GM19025 (cell line): ENCODE measurements around the gene OPA3.

Source experiments
- ATAC-seq: cut with Tn5 transposase; IDR thresholded peaks from one replicate; pipeline ENCODE4 v1.9.1; 2021; ENCODE audit warnings: mild to moderate bottlenecking, low read depth, moderate library complexity; ENCODE audit not compliant: unreplicated experiment

The OPA3 gene

DNA sequence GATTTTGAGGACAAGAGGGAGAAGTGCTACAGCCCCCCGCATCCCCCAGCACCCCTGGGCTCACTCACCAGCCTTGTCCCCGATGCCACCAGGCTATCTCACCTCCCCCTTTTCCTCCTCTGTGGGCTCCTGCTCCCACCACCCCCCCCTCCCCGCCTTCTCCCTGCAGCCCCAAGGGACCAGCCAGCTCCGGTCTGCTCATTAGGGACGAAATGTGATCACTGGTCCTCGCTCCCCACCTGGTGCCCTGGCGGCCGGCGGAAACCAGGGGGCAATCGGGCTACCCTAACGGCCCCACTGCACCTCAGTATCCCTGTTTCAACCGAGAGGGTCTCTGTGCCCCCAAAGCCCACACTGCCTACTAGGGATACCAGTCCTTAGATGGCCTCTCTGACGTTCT, 14.7 kb upstream of the OPA3 start:
- no peak for ATAC-seq

DNA sequence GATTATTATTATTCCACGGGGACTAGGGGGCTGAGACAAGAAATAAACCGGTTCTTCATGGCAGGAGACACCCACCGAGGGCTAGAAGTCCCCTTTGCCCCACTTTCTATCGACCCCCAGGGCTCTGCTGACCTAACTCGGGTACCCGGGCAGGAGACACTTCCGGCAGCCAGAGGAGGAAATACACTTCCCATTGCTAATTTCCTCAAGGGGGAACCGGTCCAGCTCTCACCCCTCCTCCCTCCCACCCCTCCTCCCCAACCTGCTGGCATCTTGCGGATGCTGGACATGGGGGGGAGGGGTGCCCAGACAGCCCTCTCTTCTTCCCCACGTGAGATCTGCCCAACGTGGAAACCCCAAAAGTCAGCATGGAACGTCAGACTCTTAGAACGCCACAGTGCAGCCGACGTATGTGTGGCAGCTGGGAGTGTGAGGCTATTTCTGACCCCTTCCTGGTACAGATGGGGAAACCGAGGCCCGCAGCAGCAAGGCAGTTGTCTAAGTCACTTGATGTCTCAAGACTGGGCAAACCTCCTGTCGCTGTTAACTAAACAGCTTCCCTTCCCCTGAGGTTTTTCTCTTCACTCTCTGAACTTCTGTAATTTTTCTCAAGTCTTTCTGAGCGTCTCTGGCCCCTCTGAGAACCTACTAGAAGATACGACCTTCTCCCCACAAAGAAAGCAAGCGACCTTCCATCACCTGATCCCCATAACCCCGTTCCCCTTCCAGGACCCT, 13.8 kb upstream of the OPA3 start:
- ATAC-seq = no peak

DNA sequence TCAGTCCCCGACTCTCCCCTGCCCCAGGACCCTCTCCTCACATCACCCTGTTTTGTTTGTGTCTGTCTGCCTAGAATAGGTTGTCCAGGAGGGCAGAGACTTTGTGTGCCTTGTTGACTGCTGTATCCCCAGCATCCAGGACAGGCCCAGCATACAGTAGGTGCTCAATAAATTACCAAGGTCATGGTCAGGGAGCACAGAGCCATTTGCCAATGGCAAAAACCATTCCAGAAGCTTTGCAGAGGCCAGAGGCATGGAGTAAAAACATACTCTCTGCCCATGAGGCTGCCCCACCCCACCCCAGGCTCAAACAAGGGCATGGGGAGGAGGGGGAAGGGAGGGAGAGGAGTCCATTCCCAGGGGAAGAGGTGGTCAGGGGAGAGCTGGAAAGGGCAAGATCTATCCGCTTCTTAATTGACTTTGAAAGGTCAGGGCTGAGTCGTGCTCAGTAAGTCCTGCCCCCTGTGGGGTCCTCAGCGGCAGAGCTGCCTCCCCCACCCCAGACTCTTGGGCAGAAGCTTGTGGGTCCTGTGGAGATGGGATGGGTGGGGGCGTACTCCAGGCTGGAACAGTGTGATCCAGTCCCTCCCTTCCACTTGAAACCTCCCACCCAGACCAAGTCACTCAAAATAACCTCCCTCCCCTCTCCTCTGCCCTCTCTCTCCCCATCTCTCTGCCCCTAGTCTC, 13.0 kb upstream of the OPA3 start:
- ATAC-seq = no peak

DNA sequence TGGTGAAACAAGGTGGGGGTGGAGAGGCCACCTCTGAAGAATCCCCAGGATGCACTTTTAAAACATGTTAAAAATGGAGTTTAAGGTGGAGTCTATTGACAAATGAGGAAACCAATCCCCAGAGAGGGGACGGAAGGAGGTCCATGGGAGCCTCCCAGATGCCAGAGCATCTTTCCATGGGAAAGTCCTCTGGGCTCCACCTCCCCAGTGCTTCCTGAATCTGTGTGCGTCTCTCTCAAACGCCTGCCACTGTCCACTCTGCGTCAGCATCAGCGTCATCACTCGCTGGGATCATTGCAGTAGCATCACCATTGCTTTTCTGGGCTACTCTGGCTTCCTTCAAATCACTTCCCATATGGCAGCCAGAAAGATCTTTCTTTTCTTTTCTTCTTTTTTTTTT, 11.2 kb upstream of the OPA3 start:
- ATAC-seq = no peak

DNA sequence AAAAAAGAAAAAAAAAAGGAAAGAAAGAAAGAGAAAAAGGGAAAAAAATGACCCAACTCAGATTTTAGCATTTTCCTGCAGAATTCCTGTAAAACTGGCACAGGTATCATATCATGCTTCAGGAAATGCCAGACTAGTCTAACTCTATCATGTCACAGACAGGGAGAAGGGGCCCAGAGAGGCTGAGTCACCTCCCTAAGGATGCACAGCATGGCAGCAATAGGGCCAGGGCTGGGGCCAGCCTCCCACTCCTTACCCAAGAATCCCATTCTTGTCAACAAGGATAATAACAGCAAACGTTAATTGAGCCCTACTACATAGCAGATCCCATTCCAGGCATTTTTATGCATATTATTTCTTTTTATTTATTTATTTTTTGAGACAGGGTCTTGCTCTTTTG, 8.9 kb upstream of the OPA3 start:
- no peak for ATAC-seq

DNA sequence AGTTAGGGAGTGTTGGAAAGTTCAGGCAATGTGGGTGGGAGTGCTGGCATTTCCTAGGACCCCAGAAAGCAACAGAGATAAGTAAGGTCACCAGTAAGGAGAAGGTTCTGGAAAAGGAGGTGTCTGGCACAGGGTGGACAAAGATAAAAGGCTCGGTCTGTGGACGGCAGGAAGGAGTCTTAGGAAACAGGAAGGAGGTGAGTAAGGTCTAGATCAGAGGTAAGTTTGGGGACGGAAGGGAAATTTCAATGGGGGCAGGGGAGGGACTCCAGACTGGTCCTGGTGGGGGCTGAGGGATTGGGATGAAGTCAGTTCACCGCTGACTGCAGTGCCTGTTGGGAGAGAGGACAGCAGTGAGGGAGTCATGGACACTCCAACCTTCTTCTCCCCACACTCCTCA, 7.8 kb upstream of the OPA3 start:
- ATAC-seq = no peak

DNA sequence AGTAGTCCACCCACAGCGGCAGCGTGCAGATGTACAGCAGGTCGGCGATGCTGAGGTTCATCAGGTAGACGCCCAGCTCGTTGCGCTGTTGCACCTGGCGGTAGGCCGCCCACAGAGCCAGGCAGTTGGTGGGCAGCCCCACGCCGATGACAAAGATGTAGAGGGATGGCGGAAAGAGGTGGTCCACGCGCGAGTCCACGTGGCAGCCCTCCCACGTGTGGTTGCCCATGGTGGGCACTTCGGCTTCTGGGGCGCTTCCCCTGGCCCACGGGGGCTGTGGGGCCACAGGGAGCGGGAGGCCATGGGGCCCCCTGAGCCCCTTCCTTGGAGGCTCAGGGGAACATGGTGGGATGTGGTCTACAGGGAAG, 7.0 kb upstream of the OPA3 start:
- ATAC-seq = no peak

DNA sequence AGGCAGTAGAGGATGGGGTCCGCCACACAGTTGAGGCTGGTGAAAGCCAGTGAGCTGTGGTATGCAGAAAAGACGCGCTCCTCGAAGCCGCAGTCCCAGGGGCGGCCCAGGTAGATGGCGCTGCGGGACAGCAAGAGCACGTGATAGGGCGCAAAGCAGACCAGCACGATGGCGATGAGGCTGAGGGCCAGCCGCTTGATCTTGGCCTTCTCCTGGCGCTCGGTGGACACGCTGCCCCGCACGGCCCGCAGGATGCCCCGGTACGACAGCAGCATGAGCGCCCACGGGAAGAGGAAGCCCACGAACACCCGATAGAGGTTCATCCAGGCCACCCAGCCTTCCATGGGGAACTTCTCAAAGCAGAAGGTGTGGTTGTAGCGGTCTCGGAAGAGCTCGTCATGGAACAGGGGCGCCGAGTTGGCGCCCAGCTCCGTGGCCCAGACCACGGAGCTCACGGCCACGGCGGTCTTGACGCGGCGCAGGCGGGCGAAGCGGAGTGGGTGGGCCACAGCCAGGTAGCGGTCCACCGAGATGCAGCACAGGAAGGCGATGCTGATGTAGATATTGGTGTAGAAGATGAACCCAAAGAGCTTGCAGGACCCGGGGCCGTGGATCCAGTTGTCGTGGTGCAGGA, 6.5 kb upstream of the OPA3 start:
- ATAC-seq = no peak

DNA sequence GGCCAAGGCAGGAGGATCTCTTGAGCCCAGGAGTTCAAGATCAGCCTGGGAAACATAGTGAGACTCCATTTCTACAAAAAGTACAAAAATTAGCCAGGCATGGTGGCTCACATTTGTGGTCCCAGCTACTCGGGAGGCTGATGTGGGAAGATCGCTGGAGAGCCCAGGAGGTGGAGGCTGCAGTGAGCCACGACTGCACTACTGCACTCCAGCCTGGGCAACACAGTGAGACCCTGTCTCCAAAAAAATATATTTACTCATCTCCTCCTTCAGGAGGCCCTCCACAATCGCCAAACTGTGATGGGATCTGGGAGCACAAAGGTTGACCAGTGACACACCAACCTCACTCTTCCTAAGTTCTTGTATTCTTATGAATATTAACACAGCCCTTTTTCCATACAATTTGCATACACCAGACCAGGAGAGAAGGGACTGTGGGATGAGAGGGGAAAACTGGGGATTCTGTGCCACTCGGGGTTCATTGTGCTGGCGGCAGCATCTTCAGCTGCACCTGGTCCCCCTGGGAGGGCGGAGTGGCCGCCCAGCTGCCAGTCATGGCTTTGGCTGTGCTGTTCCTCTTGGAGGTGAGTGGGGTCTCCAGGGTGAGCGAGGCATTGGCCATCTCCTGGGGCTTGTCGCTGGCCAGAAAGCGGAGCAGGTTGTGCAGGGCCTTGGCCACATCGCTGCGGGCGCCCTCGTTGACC, 5.8 kb upstream of the OPA3 start:
- ATAC-seq = no peak

DNA sequence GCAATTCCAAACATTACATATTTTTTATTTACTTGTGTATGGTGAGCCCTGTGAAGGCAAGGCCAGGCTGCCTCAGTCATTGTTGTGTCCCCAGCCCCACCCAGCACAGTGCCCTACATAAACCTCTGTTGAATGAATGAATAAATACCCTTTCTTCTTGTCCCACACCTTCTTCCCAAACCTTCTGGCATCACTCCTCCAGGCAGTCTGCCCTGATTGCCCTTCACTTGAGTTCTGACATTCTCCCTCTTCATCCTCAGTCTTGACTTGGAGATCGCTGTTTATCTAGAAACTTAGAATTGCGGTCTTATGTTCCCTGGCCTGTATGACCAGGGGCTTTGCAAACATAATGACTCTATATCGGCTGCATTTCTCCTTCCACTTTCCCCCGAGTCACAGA, 5.2 kb upstream of the OPA3 start:
- no peak for ATAC-seq

DNA sequence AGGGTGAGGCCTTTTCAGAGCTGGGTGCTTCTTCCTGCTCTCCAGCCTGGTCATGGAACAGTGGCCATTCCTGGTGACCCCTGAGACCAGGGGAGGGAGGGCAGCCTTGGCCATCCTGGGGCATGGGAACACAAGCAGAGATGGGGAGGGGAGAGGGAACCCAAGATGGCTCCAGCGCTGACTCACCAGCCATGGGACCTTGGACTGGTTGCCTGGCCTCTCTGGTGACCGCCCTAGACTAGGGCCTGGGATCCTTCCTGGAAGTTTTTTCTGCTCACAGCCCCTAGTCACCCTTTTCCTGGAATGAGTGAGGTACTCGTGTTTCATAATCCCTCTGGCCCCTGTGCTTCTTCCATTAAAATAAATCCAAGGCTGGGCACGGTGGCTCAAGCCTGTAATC, 3.3 kb upstream of the OPA3 start:
- no peak for ATAC-seq

DNA sequence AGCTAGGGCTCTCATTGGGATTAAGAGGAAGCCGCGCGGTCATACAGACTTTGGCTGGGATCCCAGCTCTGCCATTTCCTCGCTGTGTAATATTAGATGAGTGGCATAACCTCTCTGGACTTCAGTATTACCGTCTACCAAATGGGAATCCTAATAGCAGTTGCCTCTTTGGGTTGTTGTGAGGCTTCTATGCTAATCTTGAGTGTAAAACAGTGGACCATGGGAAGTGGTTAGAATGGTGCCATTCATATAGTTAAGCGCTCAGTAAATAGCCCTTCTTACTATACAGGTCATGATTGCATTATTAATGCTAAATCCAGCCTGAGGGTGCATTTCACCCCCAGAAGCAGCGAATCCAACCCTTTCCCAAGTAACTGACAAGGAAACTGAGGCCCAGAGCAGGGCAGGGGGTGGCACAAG, 566 bp upstream of the OPA3 start:
- no peak for ATAC-seq

DNA sequence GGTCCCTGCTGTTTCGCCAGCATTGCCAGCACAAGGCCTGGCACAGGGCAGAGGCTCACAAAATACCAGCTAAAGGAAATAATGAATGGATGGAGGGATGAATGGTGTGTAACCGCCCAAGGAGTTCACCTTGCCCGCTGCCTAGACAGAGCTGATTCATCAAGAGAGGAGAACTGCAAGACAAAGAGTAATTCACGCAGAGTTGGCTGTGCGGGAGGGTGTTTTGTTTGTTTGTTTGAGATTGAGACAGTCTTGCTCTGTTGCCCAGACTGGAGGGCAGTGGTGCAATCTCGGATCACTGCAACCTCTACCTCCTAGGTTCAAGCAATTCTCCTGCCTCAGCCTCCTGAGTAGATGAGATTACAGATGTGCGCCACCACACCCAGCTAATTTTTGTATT, 3.0 kb downstream of the OPA3 start:
- no peak for ATAC-seq

DNA sequence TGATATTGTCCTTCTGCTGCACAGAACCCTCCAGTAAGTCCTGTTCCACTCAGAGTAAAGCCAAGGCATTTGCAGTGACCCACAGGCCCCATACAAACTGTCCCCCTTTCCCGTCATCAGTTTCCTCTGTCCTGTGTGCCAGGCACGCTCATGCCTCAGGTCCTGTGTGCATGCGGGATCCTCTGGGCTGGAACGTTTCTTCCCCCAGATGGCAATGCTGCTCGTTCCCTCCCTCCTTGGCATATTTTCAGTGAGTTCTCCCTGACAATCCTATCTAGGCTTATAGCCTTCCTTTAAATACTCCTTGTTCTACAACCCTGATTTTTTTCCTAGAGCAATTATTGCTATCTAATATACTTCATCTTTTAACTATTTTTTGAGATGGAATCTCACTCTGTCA, 5.7 kb downstream of the OPA3 start:
- ATAC-seq = no peak

DNA sequence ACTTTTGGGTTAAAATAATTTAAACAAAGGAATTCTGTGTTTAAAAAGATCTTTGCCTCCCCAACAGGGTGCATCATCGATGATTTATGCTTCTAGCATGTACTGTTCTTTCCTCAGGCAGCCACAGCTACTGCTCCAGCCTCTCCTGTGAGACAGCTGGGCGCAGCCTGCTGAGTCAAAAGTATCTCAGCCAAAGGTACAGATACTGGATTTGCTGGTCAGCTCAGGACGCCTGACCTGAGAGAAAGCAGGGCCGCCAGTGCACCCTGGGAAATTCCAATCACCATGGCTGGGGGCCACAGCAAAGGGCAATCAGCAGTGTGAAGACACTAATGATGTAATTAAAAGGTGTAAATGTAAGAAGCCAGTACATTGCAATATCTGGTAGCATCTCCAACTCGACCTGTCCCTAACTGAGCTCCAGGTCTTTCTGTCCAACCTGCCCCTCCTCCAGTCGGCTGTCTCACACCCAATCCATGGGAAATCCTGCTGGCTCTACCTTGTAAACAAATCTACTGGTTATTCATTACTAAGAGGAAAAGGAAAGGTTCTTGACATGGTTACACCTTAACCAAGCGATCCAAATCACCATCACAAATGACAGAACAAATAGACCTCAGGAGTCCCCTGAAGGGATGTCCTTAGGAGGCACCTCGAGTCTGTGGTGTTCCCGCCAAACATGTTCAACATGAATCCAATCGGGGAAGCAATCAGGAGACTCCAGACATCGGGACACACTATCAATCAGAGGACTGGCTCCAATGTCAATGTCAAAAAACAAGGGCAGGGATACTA, 7.3 kb downstream of the OPA3 start:
- ATAC-seq = no peak

DNA sequence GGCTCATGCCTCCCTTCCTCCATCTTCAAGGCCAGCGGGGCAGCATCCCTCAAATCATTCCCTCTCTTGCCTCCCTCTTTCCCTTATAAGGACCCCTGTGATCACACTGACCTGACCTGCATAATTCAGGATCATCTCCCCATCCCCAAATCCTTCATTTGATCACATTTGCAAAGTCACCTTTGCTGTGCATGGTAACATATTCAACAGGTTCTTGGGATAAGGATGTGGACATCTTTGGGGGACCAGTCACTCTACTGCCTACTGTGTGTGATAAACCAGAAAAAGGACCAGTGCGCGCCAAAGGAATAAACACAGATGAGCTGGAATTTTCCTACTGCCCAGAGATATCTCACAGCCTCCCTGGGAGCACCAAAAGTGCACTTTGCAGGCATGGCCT, 7.9 kb downstream of the OPA3 start:
- no peak for ATAC-seq

DNA sequence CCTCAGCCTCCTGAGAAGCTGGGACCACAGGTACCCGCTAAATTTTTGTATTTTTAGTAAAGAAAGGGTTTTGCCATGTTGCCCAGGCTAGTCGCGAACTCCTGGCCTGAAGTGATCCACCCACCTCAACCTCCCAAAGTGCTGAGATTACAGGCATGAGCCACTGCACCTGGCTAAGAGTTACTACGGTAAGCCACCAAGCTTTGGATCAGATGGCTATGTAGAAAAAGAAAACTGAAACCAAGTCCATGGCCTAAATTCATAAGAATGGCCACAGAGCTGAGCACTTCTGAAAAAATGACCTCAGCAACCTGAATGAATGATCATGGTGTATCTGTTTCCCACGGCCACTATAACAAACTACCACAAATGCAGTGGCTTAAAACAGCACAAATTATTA, 9.4 kb downstream of the OPA3 start:
- no peak for ATAC-seq

DNA sequence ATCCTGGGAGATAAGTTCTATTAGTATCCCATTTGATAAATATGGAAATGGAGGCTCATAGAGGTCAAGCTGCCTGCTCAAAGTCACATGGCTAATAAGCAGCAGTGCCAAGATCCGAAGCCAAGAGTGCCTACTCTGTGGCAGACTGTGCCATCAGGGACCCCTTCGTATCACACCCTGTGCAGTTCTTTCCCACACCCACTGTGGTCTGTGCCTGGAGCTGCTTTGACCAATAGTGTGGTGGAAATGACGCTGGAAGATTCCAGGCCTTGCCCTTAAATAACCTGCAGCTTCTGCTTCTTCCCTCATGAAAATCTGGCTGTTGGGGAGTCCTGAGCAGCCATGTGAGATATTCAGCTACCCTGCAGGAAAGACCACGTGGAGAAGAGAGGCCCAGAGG, 10.1 kb downstream of the OPA3 start:
- ATAC-seq = no peak

DNA sequence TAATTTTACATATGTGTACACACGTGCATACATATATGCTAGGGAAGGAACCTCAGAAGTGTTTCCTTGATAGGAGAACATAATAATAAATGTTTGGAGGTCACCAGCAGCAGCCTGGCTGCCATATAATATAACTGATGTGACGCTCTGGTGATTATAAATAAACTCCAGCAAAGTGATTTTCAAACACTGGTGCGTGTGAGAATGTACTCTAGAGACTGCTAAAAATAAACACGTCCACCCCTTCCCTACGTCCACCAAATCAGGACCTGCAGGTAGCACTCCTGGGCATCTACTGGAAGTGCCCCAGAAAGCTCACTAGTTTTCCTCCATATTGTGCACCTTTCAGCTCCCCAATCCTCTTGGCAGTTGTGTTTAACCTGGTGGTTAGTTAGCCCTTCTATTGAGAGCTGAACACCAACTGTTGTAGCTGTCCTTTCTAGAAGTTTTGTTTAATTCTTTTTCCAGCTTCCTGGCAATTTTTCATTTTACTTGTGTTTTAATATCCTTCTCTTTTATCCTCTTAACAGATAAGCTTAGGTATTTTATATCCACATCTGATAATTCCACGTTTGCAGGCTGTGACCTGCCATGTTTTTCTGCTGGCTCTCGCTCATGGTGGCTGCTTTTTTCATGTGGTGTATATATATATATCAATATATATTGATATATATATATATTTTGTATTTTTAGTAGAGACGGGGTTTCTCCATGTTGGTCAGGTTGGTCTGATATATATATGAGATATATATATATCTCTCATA, 13.0 kb downstream of the OPA3 start:
- ATAC-seq = no peak
